ENCODE data around the gene NABP1. TPM values are rescaled to one million over a fixed set of nuclear protein-coding genes. Genes with fewer than 3 reads are reported as not detected.

NABP1 gene
- total RNA-seq, 1 experiment from 2014 or later: 96.3 TPM

- CTCF ChIA-PET: no interaction called here
- peaks cover 1% of the 10 kb centered on the region for H3K36me3 Mint-ChIP-seq (ENCODE audit: insufficient read depth, unreplicated experiment)
- POLR2A ChIA-PET: interaction anchor here (0.6 to 2.4 kb wide), 4 partner anchors 8 to 33 kb away, joined by 3 to 10 read pairs (median 4); partner anchors contain the start of gene NABP1
- DNase-seq (ENCODE audit: unreplicated experiment): no peak
- H3K9me3 Mint-ChIP-seq (ENCODE audit: unreplicated experiment): peaks cover 8% of the 10 kb centered on the region
- peaks cover 27% of the 10 kb centered on the region for H3K4me1 Mint-ChIP-seq (ENCODE audit: insufficient read depth, unreplicated experiment)
- no peak for TF ChIP-seq CTCF (IDR thresholded peaks at IDR 0.05; ENCODE audit: unreplicated experiment)
- intact Hi-C loops (cut with micrococcal nuclease): no loop called here
- no peak overlapping the region for H3K4me3 Mint-ChIP-seq (ENCODE audit: unreplicated experiment)
- no peak overlapping the region for H3K27ac Mint-ChIP-seq (ENCODE audit: low read depth, unreplicated experiment)
- no peaks in the 10 kb centered on the region for H3K27me3 Mint-ChIP-seq (ENCODE audit: insufficient read depth, unreplicated experiment)
- BruUV-seq (replicated peaks): no TSS peak
Measured at GRCh38 chr2:191653667-191654391, 24.1 kb upstream of the NABP1 start.

GRCh38 chr2:191656391-191656790, 21.5 kb upstream of the NABP1 start:
- peak overlapping the region; percentile 90 for H3K27ac Mint-ChIP-seq (ENCODE audit: low read depth, unreplicated experiment)
- no peaks in the 10 kb centered on the region for H3K27me3 Mint-ChIP-seq (ENCODE audit: insufficient read depth, unreplicated experiment)
- peaks cover 10% of the 10 kb centered on the region for H3K9me3 Mint-ChIP-seq (ENCODE audit: unreplicated experiment)
- BruUV-seq (replicated peaks): no TSS peak
- peak; percentile 94 for DNase-seq (ENCODE audit: unreplicated experiment)
- no peaks in the 10 kb centered on the region for H3K36me3 Mint-ChIP-seq (ENCODE audit: insufficient read depth, unreplicated experiment)
- ChIA-PET CTCF (interaction anchor here (0.7 to 1.0 kb wide), 4 partner anchors 11 to 226 kb away, joined by 3 read pairs; no protein-coding TSS in a partner anchor), POLR2A (interaction anchor here (0.6 to 5.8 kb wide), 17 partner anchors 8 to 190 kb away, joined by 3 to 83 read pairs (median 5); partner anchors contain the start of genes CAVIN2 and NABP1)
- intact Hi-C loops (cut with micrococcal nuclease): loop anchor here (1.0 kb wide), 1 partner anchor 21 kb away; no protein-coding TSS in a partner anchor
- H3K4me3 Mint-ChIP-seq (ENCODE audit: unreplicated experiment): no peak overlapping the region
- no peak for TF ChIP-seq CTCF (IDR thresholded peaks at IDR 0.05; ENCODE audit: unreplicated experiment)
- peaks cover 21% of the 10 kb centered on the region for H3K4me1 Mint-ChIP-seq (ENCODE audit: insufficient read depth, unreplicated experiment)

GRCh38 chr2:191656792-191657191, 21.1 kb upstream of the NABP1 start:
- Mint-ChIP-seq H3K27me3 (ENCODE audit: insufficient read depth, unreplicated experiment) (no peaks in the 10 kb centered on the region), H3K36me3 (ENCODE audit: insufficient read depth, unreplicated experiment) (no peaks in the 10 kb centered on the region), H3K4me3 (ENCODE audit: unreplicated experiment) (no peak overlapping the region), H3K27ac (ENCODE audit: low read depth, unreplicated experiment) (peak overlapping the region; percentile 90), H3K9me3 (ENCODE audit: unreplicated experiment) (peaks cover 10% of the 10 kb centered on the region), H3K4me1 (ENCODE audit: insufficient read depth, unreplicated experiment) (peaks cover 21% of the 10 kb centered on the region)
- no peak for DNase-seq (ENCODE audit: unreplicated experiment)
- ChIA-PET POLR2A (interaction anchor here (0.7 to 5.8 kb wide), 18 partner anchors 9 to 190 kb away, joined by 3 to 83 read pairs (median 4); partner anchors contain the start of genes CAVIN2 and NABP1), CTCF (interaction anchor here (0.6 to 1.5 kb wide), 3 partner anchors 10 to 989 kb away, joined by 3 to 4 read pairs (median 4); no protein-coding TSS in a partner anchor)
- no TSS peak for BruUV-seq (replicated peaks)
- intact Hi-C loops (cut with micrococcal nuclease): loop anchor here (1.0 kb wide), 1 partner anchor 21 kb away; no protein-coding TSS in a partner anchor
- TF ChIP-seq CTCF (IDR thresholded peaks at IDR 0.05; ENCODE audit: unreplicated experiment): no peak

- TF ChIP-seq CTCF (IDR thresholded peaks at IDR 0.05; ENCODE audit: unreplicated experiment): no peak
- no peak for DNase-seq (ENCODE audit: unreplicated experiment)
- H3K27me3 Mint-ChIP-seq (ENCODE audit: insufficient read depth, unreplicated experiment): no peaks in the 10 kb centered on the region
- POLR2A ChIA-PET: interaction anchor here (0.6 to 5.8 kb wide), 8 partner anchors 11 to 104 kb away, joined by 3 to 83 read pairs (median 6); partner anchors contain the start of gene NABP1
- no peaks in the 10 kb centered on the region for H3K36me3 Mint-ChIP-seq (ENCODE audit: insufficient read depth, unreplicated experiment)
- H3K9me3 Mint-ChIP-seq (ENCODE audit: unreplicated experiment): peaks cover 10% of the 10 kb centered on the region
- H3K27ac Mint-ChIP-seq (ENCODE audit: low read depth, unreplicated experiment): no peak overlapping the region
- CTCF ChIA-PET: interaction anchor here (1.0 to 1.5 kb wide), 5 partner anchors 9 to 102 kb away, joined by 3 to 6 read pairs (median 4); no protein-coding TSS in a partner anchor
- BruUV-seq (replicated peaks): no TSS peak
- intact Hi-C loops (cut with micrococcal nuclease): no loop called here
- H3K4me1 Mint-ChIP-seq (ENCODE audit: insufficient read depth, unreplicated experiment): peaks cover 21% of the 10 kb centered on the region
- no peak overlapping the region for H3K4me3 Mint-ChIP-seq (ENCODE audit: unreplicated experiment)
Measured at GRCh38 chr2:191657977-191658376, 20.0 kb upstream of the NABP1 start.
